HFFc6 (cell line): ENCODE measurements around the gene TLR6. TPM values are rescaled to one million over a fixed set of nuclear protein-coding genes. Genes with fewer than 3 reads are reported as not detected.

Experiments used
- DNase-seq: peaks from one replicate; pipeline ENCODE4 v3.0.0-alpha.2; 2018
- H3K27ac Mint-ChIP-seq: 2 replicates; pipeline ENCODE4 v1.8.0; 2020; ENCODE audit warnings: mild to moderate bottlenecking, mixed read lengths
- H3K27me3 Mint-ChIP-seq: 2 replicates; pipeline ENCODE4 v1.8.0; 2021; ENCODE audit warnings: mild to moderate bottlenecking, moderate library complexity, mixed read lengths; ENCODE audit not compliant: insufficient read depth
- H3K36me3 Mint-ChIP-seq: 2 replicates; pipeline ENCODE4 v1.8.0; 2021; ENCODE audit warnings: low read depth, mixed read lengths
- H3K4me1 Mint-ChIP-seq: 2 replicates; pipeline ENCODE4 v1.8.0; 2020; ENCODE audit warnings: low read depth, mixed read lengths
- H3K4me3 Mint-ChIP-seq: 2 replicates; pipeline ENCODE4 v1.8.0; 2020; ENCODE audit warnings: mild to moderate bottlenecking, moderate library complexity, mixed read lengths
- H3K9me3 Mint-ChIP-seq: 2 replicates; pipeline ENCODE4 v1.8.0; 2020; ENCODE audit warnings: mild to moderate bottlenecking, mixed read lengths
- total RNA-seq, 6 experiments: library from RNA; stranded (reverse); fragmentation: NEBNext Ultra II Directional; extraction: Animal tissue kit (Norgen Biotek cat#: 25700); gene quantifications; 2 replicates in 1 of 6; 3 replicates in 5 of 6; pipeline ENCODE4 v1.2.3, GENCODE V29; 2021
- TF ChIP-seq, protein P1 (sequence below): fragments of 200-600 bp; sonication (generic); IDR thresholded peaks from 2 replicates; pipeline ENCODE4 v1.5.0; 2021; ENCODE audit warnings: antibody characterized with exemption, mild to moderate bottlenecking

The TLR6 gene
- total RNA-seq, 6 experiments from 2014 or later, result 0.76 to 1.3 (median 0.97) TPM

DNA sequence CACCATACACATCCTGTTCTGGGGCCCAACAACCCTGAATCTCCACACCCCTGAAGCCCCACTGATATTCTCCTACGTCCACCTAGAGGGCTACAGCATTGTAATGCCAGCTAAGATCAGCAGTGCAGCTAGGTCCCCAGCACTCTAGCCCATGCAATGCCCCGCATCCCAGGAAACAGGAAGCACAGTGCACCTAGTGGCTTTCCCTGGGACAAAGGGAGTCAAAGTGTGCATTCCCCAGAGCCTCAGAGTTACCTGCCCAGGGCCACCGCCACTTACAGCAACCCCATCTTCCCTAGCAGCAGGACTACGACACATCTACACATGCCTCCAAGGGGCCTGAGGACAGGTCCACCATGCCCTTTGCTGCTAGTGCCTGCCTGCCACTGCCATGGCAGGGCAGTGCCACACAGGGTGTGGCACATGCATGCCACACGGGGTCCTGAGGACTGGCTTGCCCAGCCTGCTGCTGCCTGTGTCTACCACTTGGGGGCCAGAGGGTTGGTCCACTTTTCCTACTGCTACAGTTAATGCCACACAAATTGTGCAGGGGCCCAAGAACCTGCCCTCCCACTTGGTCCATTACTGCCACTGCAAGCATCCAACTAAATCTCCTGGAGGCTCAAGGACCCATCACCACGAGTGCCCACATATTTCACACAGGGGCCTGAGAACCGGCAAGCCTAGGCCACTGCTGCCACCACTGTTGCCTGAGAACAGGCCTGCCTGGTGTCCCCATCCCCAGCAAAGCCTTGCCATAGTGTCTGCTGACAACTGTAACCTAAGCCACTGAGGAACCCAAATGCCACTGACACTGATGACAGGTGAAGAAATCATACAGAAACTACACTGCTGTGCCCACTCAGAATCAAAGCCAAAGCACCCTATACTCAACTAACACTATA, 23.7 kb downstream of the TLR6 start:
- DNase-seq, result no peak
- no peak overlapping the region for H3K4me3 Mint-ChIP-seq
- no peaks in the 10 kb centered on the region for H3K36me3 Mint-ChIP-seq
- H3K27ac Mint-ChIP-seq, result no peak overlapping the region
- H3K9me3 Mint-ChIP-seq, result peaks cover 5% of the 10 kb centered on the region; the same call in 1 of the 2 replicates
- TF ChIP-seq, protein P1, sequence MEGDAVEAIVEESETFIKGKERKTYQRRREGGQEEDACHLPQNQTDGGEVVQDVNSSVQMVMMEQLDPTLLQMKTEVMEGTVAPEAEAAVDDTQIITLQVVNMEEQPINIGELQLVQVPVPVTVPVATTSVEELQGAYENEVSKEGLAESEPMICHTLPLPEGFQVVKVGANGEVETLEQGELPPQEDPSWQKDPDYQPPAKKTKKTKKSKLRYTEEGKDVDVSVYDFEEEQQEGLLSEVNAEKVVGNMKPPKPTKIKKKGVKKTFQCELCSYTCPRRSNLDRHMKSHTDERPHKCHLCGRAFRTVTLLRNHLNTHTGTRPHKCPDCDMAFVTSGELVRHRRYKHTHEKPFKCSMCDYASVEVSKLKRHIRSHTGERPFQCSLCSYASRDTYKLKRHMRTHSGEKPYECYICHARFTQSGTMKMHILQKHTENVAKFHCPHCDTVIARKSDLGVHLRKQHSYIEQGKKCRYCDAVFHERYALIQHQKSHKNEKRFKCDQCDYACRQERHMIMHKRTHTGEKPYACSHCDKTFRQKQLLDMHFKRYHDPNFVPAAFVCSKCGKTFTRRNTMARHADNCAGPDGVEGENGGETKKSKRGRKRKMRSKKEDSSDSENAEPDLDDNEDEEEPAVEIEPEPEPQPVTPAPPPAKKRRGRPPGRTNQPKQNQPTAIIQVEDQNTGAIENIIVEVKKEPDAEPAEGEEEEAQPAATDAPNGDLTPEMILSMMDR, result peak; percentile 51
- peaks cover 10% of the 10 kb centered on the region for H3K27me3 Mint-ChIP-seq
- peaks cover 24% of the 10 kb centered on the region for H3K4me1 Mint-ChIP-seq

- H3K9me3 Mint-ChIP-seq, result peaks cover 5% of the 10 kb centered on the region; the same call in 1 of the 2 replicates
- no peak overlapping the region for H3K27ac Mint-ChIP-seq
- DNase-seq, result no peak
- peaks cover 10% of the 10 kb centered on the region for H3K27me3 Mint-ChIP-seq
- TF ChIP-seq, protein P1, result no peak
- H3K36me3 Mint-ChIP-seq, result no peaks in the 10 kb centered on the region
- H3K4me1 Mint-ChIP-seq, result peaks cover 17% of the 10 kb centered on the region
- no peak overlapping the region for H3K4me3 Mint-ChIP-seq
Measured at GRCh38 chr4:38832206-38832605, 24.4 kb downstream of the TLR6 start.

GRCh38 chr4:38831653-38832052, 25.0 kb downstream of the TLR6 start:
- peak; percentile 6 for DNase-seq
- peaks cover 10% of the 10 kb centered on the region for H3K27me3 Mint-ChIP-seq

GRCh38 chr4:38829237-38829636, 27.4 kb downstream of the TLR6 start:
- no peaks in the 10 kb centered on the region; the same call in 1 of the 2 replicates for H3K9me3 Mint-ChIP-seq
- H3K27ac Mint-ChIP-seq, result no peak overlapping the region
- H3K4me1 Mint-ChIP-seq, result peaks cover 17% of the 10 kb centered on the region
- no peak overlapping the region for H3K4me3 Mint-ChIP-seq
- peaks cover 18% of the 10 kb centered on the region for H3K27me3 Mint-ChIP-seq
- H3K36me3 Mint-ChIP-seq, result no peaks in the 10 kb centered on the region
- no peak for DNase-seq
- TF ChIP-seq, protein P1, result no peak

More at GRCh38 chr4:38831653-38832052, 25.0 kb downstream of the TLR6 start:
- peaks cover 5% of the 10 kb centered on the region; the same call in 1 of the 2 replicates for H3K9me3 Mint-ChIP-seq
- no peaks in the 10 kb centered on the region for H3K36me3 Mint-ChIP-seq
- H3K4me1 Mint-ChIP-seq, result peaks cover 17% of the 10 kb centered on the region
- no peak overlapping the region for H3K27ac Mint-ChIP-seq
- H3K4me3 Mint-ChIP-seq, result no peak overlapping the region
- TF ChIP-seq, protein P1, result no peak

GRCh38 chr4:38823766-38824165, 32.9 kb downstream of the TLR6 start:
- no peak for DNase-seq
- TF ChIP-seq, protein P1, result no peak
- Mint-ChIP-seq H3K4me1 (no peaks in the 10 kb centered on the region; the same call in 1 of the 2 replicates), H3K36me3 (peaks cover 4% of the 10 kb centered on the region; the same call in 1 of the 2 replicates), H3K9me3 (peaks cover 5% of the 10 kb centered on the region; the same call in 1 of the 2 replicates), H3K27ac (no peak overlapping the region), H3K27me3 (peaks cover 19% of the 10 kb centered on the region), H3K4me3 (no peak overlapping the region)
